MCF 10A (cell line): ENCODE results near the gene FCHO1. TPM values are rescaled to one million over a fixed set of nuclear protein-coding genes. Genes with fewer than 3 reads are reported as not detected.

Experiments used
- BruUV-seq: library from RNA; stranded (reverse); fragments of 400-500 nt; replicated peaks from 2 replicates; lab custom pipeline; 2021; lab: Mats Ljungman, UMichigan
- CTCF ChIA-PET: fragments of 300-600 bp; sonication (Branson Sonifier 250); formaldehyde crosslinking; extraction: SDS; loops from one replicate; lab custom pipeline; 2021; ENCODE audit warnings: antibody characterized with exemption, inconsistent platforms; lab: Yijun Ruan, JAX
- POLR2A ChIA-PET: fragments of 300-600, 350-650 bp; sonication (Branson Sonifier 250); formaldehyde crosslinking; extraction: SDS; loops from one replicate; lab custom pipeline; 2020; ENCODE audit warnings: antibody characterized with exemption, inconsistent platforms; lab: Yijun Ruan, JAX
- DNase-seq: peaks from one replicate; pipeline ENCODE4 v3.0.0-alpha.2; 2018; ENCODE audit not compliant: unreplicated experiment
- H3K27ac Mint-ChIP-seq: one replicate; pipeline ENCODE4 v1.8.0; 2022; ENCODE audit warnings: mild to moderate bottlenecking, low read depth, mixed read lengths; ENCODE audit not compliant: unreplicated experiment
- H3K27me3 Mint-ChIP-seq: one replicate; pipeline ENCODE4 v1.8.0; 2022; ENCODE audit warnings: mixed read lengths; ENCODE audit not compliant: insufficient read depth, unreplicated experiment
- H3K36me3 Mint-ChIP-seq: one replicate; pipeline ENCODE4 v1.8.0; 2022; ENCODE audit warnings: mild to moderate bottlenecking, moderate library complexity, mixed read lengths; ENCODE audit not compliant: insufficient read depth, unreplicated experiment
- H3K4me1 Mint-ChIP-seq: one replicate; pipeline ENCODE4 v1.8.0; 2022; ENCODE audit warnings: mixed read lengths; ENCODE audit not compliant: insufficient read depth, unreplicated experiment
- H3K4me3 Mint-ChIP-seq: one replicate; pipeline ENCODE4 v1.8.0; 2022; ENCODE audit warnings: mild to moderate bottlenecking, moderate library complexity, mixed read lengths; ENCODE audit not compliant: unreplicated experiment
- H3K9me3 Mint-ChIP-seq: one replicate; pipeline ENCODE4 v1.8.0; 2022; ENCODE audit warnings: mixed read lengths; ENCODE audit not compliant: unreplicated experiment
- intact Hi-C: fragments of 100-400 bp; cut with micrococcal nuclease; formaldehyde crosslinking; loops from 2 replicates; pipeline ENCODE4 v1.14.1; 2022
- total RNA-seq: library from RNA; stranded (reverse); gene quantifications from 2 replicates; pipeline ENCODE4 v1.2.3, GENCODE V29; 2022
- TF ChIP-seq, protein P1 (sequence below): fragments of 200-600 bp; IDR thresholded peaks from one replicate; pipeline ENCODE4 v1.8.0; 2022; ENCODE audit warnings: antibody characterized with exemption, mild to moderate bottlenecking; ENCODE audit not compliant: unreplicated experiment

The FCHO1 gene
- total RNA-seq, 1 experiment from 2014 or later: 0.23 TPM

DNA sequence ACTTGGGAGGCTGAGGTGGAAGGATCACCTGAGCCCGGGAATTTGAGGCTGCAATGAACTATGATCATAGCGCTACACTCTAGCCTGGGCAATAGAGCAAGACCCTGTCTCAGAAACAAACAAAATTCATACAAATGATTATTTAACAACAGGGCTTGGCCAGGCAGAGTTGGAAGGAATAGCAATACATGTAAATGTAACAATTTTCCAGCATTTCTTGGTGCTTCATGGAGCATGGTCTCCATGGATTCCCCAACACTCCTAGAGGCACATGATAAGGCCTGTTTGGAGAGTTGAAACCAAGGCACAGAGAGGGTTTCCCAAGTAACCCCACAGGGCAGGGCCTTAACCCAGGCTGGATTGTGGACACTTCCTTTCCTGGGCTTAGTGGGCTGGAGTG, 59.8 kb downstream of the FCHO1 start:
- no TSS peak for BruUV-seq
- intact Hi-C loops: no loop called here
- POLR2A ChIA-PET: no interaction called here

DNA sequence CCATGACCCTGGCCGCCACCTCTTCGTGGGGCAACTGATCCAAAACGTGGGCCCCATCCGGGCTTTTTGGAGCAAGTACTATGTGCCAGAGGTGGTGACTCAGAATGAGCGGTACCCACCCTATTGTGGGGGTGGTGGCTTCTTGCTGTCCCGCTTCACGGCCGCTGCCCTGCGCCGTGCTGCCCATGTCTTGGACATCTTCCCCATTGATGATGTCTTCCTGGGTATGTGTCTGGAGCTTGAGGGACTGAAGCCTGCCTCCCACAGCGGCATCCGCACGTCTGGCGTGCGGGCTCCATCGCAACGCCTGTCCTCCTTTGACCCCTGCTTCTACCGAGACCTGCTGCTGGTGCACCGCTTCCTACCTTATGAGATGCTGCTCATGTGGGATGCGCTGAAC, 60.4 kb downstream of the FCHO1 start:
- no peak for DNase-seq
- no peak overlapping the region for H3K4me3 Mint-ChIP-seq
- no peaks in the 10 kb centered on the region for H3K27me3 Mint-ChIP-seq
- POLR2A ChIA-PET: no interaction called here
- H3K4me1 Mint-ChIP-seq: no peaks in the 10 kb centered on the region
- no TSS peak for BruUV-seq
- intact Hi-C loops: no loop called here
- no peaks in the 10 kb centered on the region for H3K36me3 Mint-ChIP-seq
- no peak overlapping the region for H3K27ac Mint-ChIP-seq
- CTCF ChIA-PET: no interaction called here
- TF ChIP-seq, protein P1, sequence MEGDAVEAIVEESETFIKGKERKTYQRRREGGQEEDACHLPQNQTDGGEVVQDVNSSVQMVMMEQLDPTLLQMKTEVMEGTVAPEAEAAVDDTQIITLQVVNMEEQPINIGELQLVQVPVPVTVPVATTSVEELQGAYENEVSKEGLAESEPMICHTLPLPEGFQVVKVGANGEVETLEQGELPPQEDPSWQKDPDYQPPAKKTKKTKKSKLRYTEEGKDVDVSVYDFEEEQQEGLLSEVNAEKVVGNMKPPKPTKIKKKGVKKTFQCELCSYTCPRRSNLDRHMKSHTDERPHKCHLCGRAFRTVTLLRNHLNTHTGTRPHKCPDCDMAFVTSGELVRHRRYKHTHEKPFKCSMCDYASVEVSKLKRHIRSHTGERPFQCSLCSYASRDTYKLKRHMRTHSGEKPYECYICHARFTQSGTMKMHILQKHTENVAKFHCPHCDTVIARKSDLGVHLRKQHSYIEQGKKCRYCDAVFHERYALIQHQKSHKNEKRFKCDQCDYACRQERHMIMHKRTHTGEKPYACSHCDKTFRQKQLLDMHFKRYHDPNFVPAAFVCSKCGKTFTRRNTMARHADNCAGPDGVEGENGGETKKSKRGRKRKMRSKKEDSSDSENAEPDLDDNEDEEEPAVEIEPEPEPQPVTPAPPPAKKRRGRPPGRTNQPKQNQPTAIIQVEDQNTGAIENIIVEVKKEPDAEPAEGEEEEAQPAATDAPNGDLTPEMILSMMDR: no peak
- H3K9me3 Mint-ChIP-seq: no peaks in the 10 kb centered on the region

More for the DNA sequence above, 59.8 kb downstream of the FCHO1 start:
- H3K36me3 Mint-ChIP-seq: no peaks in the 10 kb centered on the region
- no peak for DNase-seq
- no peaks in the 10 kb centered on the region for H3K27me3 Mint-ChIP-seq
- no peak overlapping the region for H3K4me3 Mint-ChIP-seq
- TF ChIP-seq, protein P1: no peak
- no peaks in the 10 kb centered on the region for H3K4me1 Mint-ChIP-seq
- CTCF ChIA-PET: no interaction called here
- H3K9me3 Mint-ChIP-seq: no peaks in the 10 kb centered on the region
- no peak overlapping the region for H3K27ac Mint-ChIP-seq

DNA sequence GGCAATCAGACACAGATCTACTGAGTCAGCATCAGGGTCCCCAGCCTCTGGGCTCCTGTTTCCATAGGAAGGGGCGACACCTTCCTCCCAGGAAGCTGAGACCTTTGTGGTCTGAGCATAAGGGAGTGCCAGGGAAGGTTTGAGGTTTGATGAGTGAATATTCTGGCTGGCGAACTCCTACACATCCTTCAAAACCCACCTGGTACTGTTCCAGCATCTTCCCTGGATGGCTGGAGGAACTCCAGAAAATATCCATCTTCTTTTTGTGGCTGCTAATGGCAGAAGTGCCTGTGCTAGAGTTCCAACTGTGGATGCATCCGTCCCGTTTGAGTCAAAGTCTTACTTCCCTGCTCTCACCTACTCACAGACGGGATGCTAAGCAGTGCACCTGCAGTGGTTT, 60.8 kb downstream of the FCHO1 start:
- no peaks in the 10 kb centered on the region for H3K9me3 Mint-ChIP-seq
- TF ChIP-seq, protein P1: no peak
- H3K27ac Mint-ChIP-seq: no peak overlapping the region
- ChIA-PET CTCF (no interaction called here), POLR2A (interaction anchor here (0.6 kb wide), 1 partner anchor 25 kb away, joined by 3 read pairs; no protein-coding TSS in a partner anchor)
- DNase-seq: no peak
- no TSS peak for BruUV-seq
- no peaks in the 10 kb centered on the region for H3K4me1 Mint-ChIP-seq
- intact Hi-C loops: no loop called here
- H3K36me3 Mint-ChIP-seq: no peaks in the 10 kb centered on the region
- H3K4me3 Mint-ChIP-seq: no peak overlapping the region
- H3K27me3 Mint-ChIP-seq: no peaks in the 10 kb centered on the region

DNA sequence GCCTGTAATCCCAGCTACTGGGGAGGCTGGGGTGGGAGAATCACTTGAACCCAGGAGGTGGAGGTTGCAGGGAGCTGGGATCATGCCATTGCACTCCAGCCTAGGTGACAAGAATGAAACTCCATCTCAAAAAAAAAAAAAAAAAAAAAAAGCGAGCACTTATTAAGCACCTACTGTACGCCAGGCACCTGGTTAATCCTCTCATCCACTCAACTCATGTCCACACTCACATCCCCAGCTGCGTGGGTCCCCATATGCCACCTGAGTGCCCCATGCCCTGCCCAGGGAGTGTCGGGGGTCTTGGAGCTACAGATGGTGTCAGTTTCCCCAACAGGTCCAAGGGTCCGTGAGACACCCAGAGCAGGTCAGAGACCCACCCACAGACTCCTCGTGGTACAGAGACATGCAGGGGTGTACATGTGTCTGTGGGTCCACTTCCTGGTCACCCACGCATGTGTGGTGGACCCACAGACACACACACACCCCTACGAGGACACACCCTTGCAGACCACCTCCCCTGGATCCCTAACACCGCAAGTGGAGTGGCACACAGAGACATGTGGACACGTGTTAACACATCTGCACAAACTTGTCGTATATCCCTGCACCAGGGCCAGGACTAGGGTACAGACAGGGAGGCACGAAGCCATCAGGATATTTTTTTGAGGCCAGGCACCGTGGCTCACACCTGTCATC, 66.5 kb downstream of the FCHO1 start:
- ChIA-PET CTCF (interaction anchor here (0.7 kb wide), 2 partner anchors 19 to 1005 kb away, joined by 3 read pairs; no protein-coding TSS in a partner anchor), POLR2A (interaction anchor here (0.5 kb wide), 1 partner anchor 423 kb away, joined by 3 read pairs; no protein-coding TSS in a partner anchor)
- TF ChIP-seq, protein P1: no peak
- intact Hi-C loops: no loop called here
- Mint-ChIP-seq H3K27ac (no peak overlapping the region), H3K4me1 (no peaks in the 10 kb centered on the region), H3K27me3 (no peaks in the 10 kb centered on the region), H3K36me3 (no peaks in the 10 kb centered on the region), H3K9me3 (no peaks in the 10 kb centered on the region), H3K4me3 (no peak overlapping the region)
- BruUV-seq: no TSS peak
- DNase-seq: no peak
